PC-9 (cell line): ENCODE measurements around the gene CHKB. TPM values are rescaled to one million over a fixed set of nuclear protein-coding genes. Genes with fewer than 3 reads are reported as not detected.

Experiments
- BruUV-seq: library from RNA; stranded (reverse); fragments of 400-500 nt; replicated peaks from 2 replicates; lab custom pipeline; 2021; lab: Mats Ljungman, UMichigan
- CTCF ChIA-PET: fragments of 300-600 bp; sonication (Branson Sonifier 250); formaldehyde crosslinking; loops from one replicate; lab custom pipeline; 2022; ENCODE audit warnings: antibody characterized with exemption; lab: Charles Lee
- POLR2A ChIA-PET: fragments of 300-600 bp; sonication (Branson Sonifier 250); formaldehyde crosslinking; loops from one replicate; lab custom pipeline; 2022; ENCODE audit warnings: antibody characterized with exemption; ENCODE audit not compliant: unreplicated experiment; lab: Charles Lee
- DNase-seq, 2 experiments: peaks; one replicate each; pipeline versions ENCODE4 v3.0.0 to v3.0.0-alpha.2; 2015 to 2022; ENCODE audit warnings: mixed read lengths in 1 of 2
- H2AFZ ChIP-seq: fragments of 200-600 bp; sonication (generic); 2 replicates; pipeline ENCODE4 v1.8.1; 2017; ENCODE audit warnings: antibody characterized with exemption
- H3F3A ChIP-seq: fragments of 200-600 bp; sonication (generic); 2 replicates; pipeline ENCODE4 v1.8.1; 2017; ENCODE audit warnings: antibody characterized with exemption, mild to moderate bottlenecking, low read depth; ENCODE audit not compliant: insufficient read depth
- H3K27ac ChIP-seq: fragments of 200-600 bp; sonication (generic); 2 replicates; pipeline ENCODE4 v1.6.1; 2016; ENCODE audit warnings: mixed run types
- H3K27me3 ChIP-seq: fragments of 200-600 bp; sonication (generic); 2 replicates; pipeline ENCODE4 v1.6.1; 2016; ENCODE audit warnings: low read depth, mixed run types; ENCODE audit not compliant: insufficient read depth
- H3K36me3 ChIP-seq: fragments of 200-600 bp; sonication (generic); 2 replicates; pipeline ENCODE4 v1.6.1; 2016; ENCODE audit warnings: low read depth, mixed run types
- H3K4me1 ChIP-seq: fragments of 200-600 bp; sonication (generic); replicated peaks from 2 replicates; pipeline ENCODE4 v1.6.1; 2016; ENCODE audit warnings: mixed run types; ENCODE audit not compliant: insufficient read depth
- H3K4me2 ChIP-seq: fragments of 200-600 bp; sonication (generic); 2 replicates; pipeline ENCODE4 v1.6.1; 2017; ENCODE audit warnings: mixed run types
- H3K4me3 ChIP-seq: fragments of 200-600 bp; sonication (generic); 2 replicates; pipeline ENCODE4 v1.6.1; 2016; ENCODE audit warnings: mixed run types
- H3K79me2 ChIP-seq: fragments of 200-600 bp; sonication (generic); 2 replicates; pipeline ENCODE4 v1.6.1; 2017; ENCODE audit warnings: low read depth, mixed run types
- H3K9me2 ChIP-seq: fragments of 200-600 bp; sonication (generic); 2 replicates; pipeline ENCODE4 v1.8.1; 2017; ENCODE audit warnings: mild to moderate bottlenecking; ENCODE audit not compliant: insufficient read depth
- H3K9me3 ChIP-seq: fragments of 200-600 bp; sonication (generic); 2 replicates; pipeline ENCODE4 v1.8.1; 2016; ENCODE audit warnings: low read depth; ENCODE audit not compliant: insufficient read depth
- H4K20me1 ChIP-seq: fragments of 200-600 bp; sonication (generic); 2 replicates; pipeline ENCODE4 v1.8.1; 2017; ENCODE audit not compliant: insufficient read depth
- EZH2 ChIP-seq: fragments of 200-600 bp; sonication (generic); IDR thresholded peaks from 2 replicates; pipeline ENCODE4 v1.8.0; 2017; ENCODE audit warnings: antibody characterized with exemption, low read depth
- intact Hi-C: fragments of 100-400 bp; cut with micrococcal nuclease; formaldehyde crosslinking; loops from one replicate; pipeline ENCODE4 v1.10.0; 2022; ENCODE audit not compliant: unreplicated experiment
- total RNA-seq: library from RNA; stranded (reverse); gene quantifications from 2 replicates; pipeline ENCODE4 v1.2.3, GENCODE V29; 2021
- TF ChIP-seq, protein P1 (sequence below): fragments of 200-600 bp; sonication (generic); conservative IDR thresholded peaks from 2 replicates; pipeline ENCODE4 v1.6.1; 2017; ENCODE audit warnings: mixed run types, antibody characterized with exemption, mild to moderate bottlenecking, moderate library complexity

The CHKB gene
- total RNA-seq, 1 experiment from 2014 or later: 60.0 TPM

DNA sequence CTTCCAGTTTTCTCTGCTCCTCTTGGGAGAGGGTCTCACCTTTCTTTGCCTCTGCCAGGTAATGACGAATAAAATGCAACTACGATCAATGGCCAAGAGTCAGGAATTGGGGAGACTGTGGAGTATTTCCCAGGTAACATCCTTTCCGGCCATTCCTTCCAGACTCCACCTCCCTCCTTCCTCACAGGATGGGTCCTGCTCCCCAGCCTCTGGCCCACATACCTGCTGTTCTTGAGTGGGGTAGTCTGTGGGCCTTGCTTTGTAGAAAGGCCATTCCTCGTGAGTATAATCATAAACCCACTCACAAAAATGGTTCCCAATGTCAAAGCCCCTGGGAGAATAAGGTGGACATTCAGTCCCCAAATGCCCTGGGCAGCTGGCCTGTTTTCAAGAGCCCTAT lies 2.9 kb downstream of the CHKB start:
- Histone ChIP-seq H4K20me1 (no peaks in the 10 kb centered on the region), H3K9me2 (no peaks in the 10 kb centered on the region), H3F3A (peaks cover 14% of the 10 kb centered on the region; the same call in 1 of the 2 replicates), H3K27me3 (no peaks in the 10 kb centered on the region), H3K4me1 (peaks cover 18% of the 10 kb centered on the region), H2AFZ (no peak overlapping the region), H3K27ac (no peak overlapping the region), H3K4me3 (no peak overlapping the region), H3K4me2 (no peak overlapping the region), H3K36me3 (peaks cover 11% of the 10 kb centered on the region; the same call in 1 of the 2 replicates), H3K79me2 (peaks cover 30% of the 10 kb centered on the region), H3K9me3 (no peaks in the 10 kb centered on the region)
- BruUV-seq: no TSS peak
- TF ChIP-seq EZH2: no peak
- TF ChIP-seq, protein P1, sequence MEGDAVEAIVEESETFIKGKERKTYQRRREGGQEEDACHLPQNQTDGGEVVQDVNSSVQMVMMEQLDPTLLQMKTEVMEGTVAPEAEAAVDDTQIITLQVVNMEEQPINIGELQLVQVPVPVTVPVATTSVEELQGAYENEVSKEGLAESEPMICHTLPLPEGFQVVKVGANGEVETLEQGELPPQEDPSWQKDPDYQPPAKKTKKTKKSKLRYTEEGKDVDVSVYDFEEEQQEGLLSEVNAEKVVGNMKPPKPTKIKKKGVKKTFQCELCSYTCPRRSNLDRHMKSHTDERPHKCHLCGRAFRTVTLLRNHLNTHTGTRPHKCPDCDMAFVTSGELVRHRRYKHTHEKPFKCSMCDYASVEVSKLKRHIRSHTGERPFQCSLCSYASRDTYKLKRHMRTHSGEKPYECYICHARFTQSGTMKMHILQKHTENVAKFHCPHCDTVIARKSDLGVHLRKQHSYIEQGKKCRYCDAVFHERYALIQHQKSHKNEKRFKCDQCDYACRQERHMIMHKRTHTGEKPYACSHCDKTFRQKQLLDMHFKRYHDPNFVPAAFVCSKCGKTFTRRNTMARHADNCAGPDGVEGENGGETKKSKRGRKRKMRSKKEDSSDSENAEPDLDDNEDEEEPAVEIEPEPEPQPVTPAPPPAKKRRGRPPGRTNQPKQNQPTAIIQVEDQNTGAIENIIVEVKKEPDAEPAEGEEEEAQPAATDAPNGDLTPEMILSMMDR: no peak
- CTCF ChIA-PET: no interaction called here
- no peak for DNase-seq
- POLR2A ChIA-PET: no interaction called here
- intact Hi-C loops: loop anchor here (5.0 kb wide), 1 partner anchor 72 kb away; the partner anchor contains the start of genes LMF2 and NCAPH2

- H3K4me2 ChIP-seq: no peak overlapping the region
- H3K27ac ChIP-seq: no peak overlapping the region
- no peaks in the 10 kb centered on the region for H3K9me2 ChIP-seq
- peaks cover 10% of the 10 kb centered on the region; the same call in 1 of the 2 replicates for H3F3A ChIP-seq
- no peak for TF ChIP-seq EZH2
- no TSS peak for BruUV-seq
- no peaks in the 10 kb centered on the region for H3K27me3 ChIP-seq
- H3K4me1 ChIP-seq: peaks cover 16% of the 10 kb centered on the region
- no peak overlapping the region for H2AFZ ChIP-seq
- DNase-seq: no peak
- H3K4me3 ChIP-seq: no peak overlapping the region
- peaks cover 16% of the 10 kb centered on the region; the same call in 1 of the 2 replicates for H3K36me3 ChIP-seq
- POLR2A ChIA-PET: no interaction called here
- H3K9me3 ChIP-seq: no peaks in the 10 kb centered on the region
- no peaks in the 10 kb centered on the region for H4K20me1 ChIP-seq
- CTCF ChIA-PET: no interaction called here
- intact Hi-C loops: no loop called here
- H3K79me2 ChIP-seq: peaks cover 28% of the 10 kb centered on the region
Observed at GRCh38 chr22:50578776-50579310, 3.8 kb downstream of the CHKB start.

- POLR2A ChIA-PET: no interaction called here
- H3K9me3 ChIP-seq: no peaks in the 10 kb centered on the region
- intact Hi-C loops: no loop called here
Observed at GRCh38 chr22:50577987-50578775, 4.5 kb downstream of the CHKB start, which contains the start of gene CPT1B. TSS of gene CPT1B (minus strand) at chr22:50578427. CDS start at chr22:50577915, 512 bp downstream.

More at GRCh38 chr22:50577987-50578775, 4.5 kb downstream of the CHKB start, which contains the start of gene CPT1B:
- CTCF ChIA-PET: no interaction called here
- Histone ChIP-seq H3K27ac (no peak within 1 kb of the TSS), H3K36me3 (peaks cover 16% of the 10 kb centered on the region; the same call in 1 of the 2 replicates), H3K4me2 (no peak within 1 kb of the TSS), H3K4me3 (no peak within 1 kb of the TSS), H4K20me1 (no peaks in the 10 kb centered on the region), H2AFZ (no peak within 1 kb of the TSS), H3K27me3 (no peaks in the 10 kb centered on the region), H3K79me2 (peaks cover 22% of the 10 kb centered on the region), H3K9me2 (no peaks in the 10 kb centered on the region), H3K4me1 (peaks cover 11% of the 10 kb centered on the region), H3F3A (peaks cover 10% of the 10 kb centered on the region; the same call in 1 of the 2 replicates)
- TF ChIP-seq EZH2: no peak
- TF ChIP-seq, protein P1: no peak
- no peak for DNase-seq
- BruUV-seq: no TSS peak
